Spleen (tissue), 11 donors: ENCODE results near the gene THOC2. TPM values are rescaled to one million over a fixed set of nuclear protein-coding genes. Genes with fewer than 3 reads are reported as not detected.
A peak's percentile ranks its signal among the peaks of the same experiment; 100 is the strongest.
"Not testable (repeated sequence)": the region's sequence is repeated elsewhere in the genome, so short reads cannot be mapped to it uniquely, and the experiment has no call there.

Experiments used
- DNase-seq: peaks from one replicate; pipeline ENCODE4 v3.0.0-alpha.2; 2020
- H3K27ac ChIP-seq, 8 donors: fragments of 200-600 bp; sonication (generic) in 7 of 8; 1 replicate in 4 of 8; 2 replicates in 4 of 8; pipeline versions ENCODE4 v1.5.0 to v1.8.0; 2016 to 2021; ENCODE audit warnings: inconsistent platforms in 4 of 8, mild to moderate bottlenecking in 4 of 8, moderate library complexity in 1 of 8
- H3K27me3 ChIP-seq, 7 donors: fragments of 200-600 bp; sonication (generic) in 6 of 7; replicated peaks in 1 of 7; 1 replicate in 4 of 7; 2 replicates in 3 of 7; pipeline versions ENCODE4 v1.5.0 to v1.8.0; 2016 to 2021; ENCODE audit warnings: inconsistent platforms in 3 of 7, mild to moderate bottlenecking in 1 of 7
- H3K36me3 ChIP-seq, 6 donors: fragments of 200-600 bp; sonication (generic) in 5 of 6; 1 replicate in 4 of 6; 2 replicates in 2 of 6; pipeline versions ENCODE4 v1.5.0 to v1.8.0; 2016 to 2021; ENCODE audit warnings: inconsistent platforms in 2 of 6
- H3K4me1 ChIP-seq, 6 donors: fragments of 200-600 bp; sonication (generic) in 5 of 6; 1 replicate in 3 of 6; 2 replicates in 3 of 6; pipeline versions ENCODE4 v1.5.0 to v1.8.0; 2016 to 2021; ENCODE audit warnings: inconsistent platforms in 3 of 6
- H3K4me3 ChIP-seq, 8 donors: fragments of 200-600 bp; sonication (generic) in 7 of 8; 1 replicate in 4 of 8; 2 replicates in 4 of 8; pipeline versions ENCODE4 v1.5.0 to v1.8.0; 2016 to 2021; ENCODE audit warnings: inconsistent platforms in 4 of 8, mild to moderate bottlenecking in 4 of 8, moderate library complexity in 2 of 8
- H3K9me3 ChIP-seq, 8 donors: fragments of 200-600 bp; sonication (generic) in 7 of 8; 1 replicate in 4 of 8; 2 replicates in 4 of 8; pipeline versions ENCODE4 v1.5.0 to v1.8.0; 2016 to 2021; ENCODE audit warnings: inconsistent platforms in 4 of 8
- POLR2A ChIP-seq, 3 donors: fragments of 450-650 bp; IDR thresholded peaks; one replicate each; pipeline ENCODE4 v1.5.1; 2017; ENCODE audit warnings: antibody characterized with exemption in 3 of 3, mild to moderate bottlenecking in 1 of 3
- POLR2AphosphoS5 ChIP-seq, 3 donors: sonication (generic); formaldehyde crosslinking; IDR thresholded peaks; one replicate each; pipeline ENCODE4 v1.5.1; 2017; ENCODE audit warnings: antibody characterized with exemption in 3 of 3
- WGBS, 5 donors: extraction: QIAGEN DNeasy Blood & Tissue Kit in 3 of 5; methylation state at CpG; one replicate each; pipeline versions ENCODE4 v1.1.5 to v1.1.7; 2013 to 2018; 5-methylcytosine and 5-hydroxymethylcytosine counted together
- intact Hi-C: fragments of 100-400 bp; cut with DNase I; formaldehyde crosslinking; loops from one replicate; pipeline ENCODE4 v1.15.0; 2023; ENCODE audit warnings: low total_unique reads
- polyA plus RNA-seq, 3 donors: library from polyadenylated mRNA; stranded (reverse); fragments of 200-250 nt; gene quantifications; one replicate each; pipeline ENCODE4 v1.2.1, GENCODE V29; 2013
- total RNA-seq, 7 donors: library from RNA; depleted of rRNA in 3 of 7; stranded (reverse); fragments of >200 nt in 3 of 7; fragmentation: NEBNext Ultra II Directional in 4 of 7; extraction: Animal tissue kit (Norgen Biotek cat#: 25700) in 4 of 7; gene quantifications; one replicate each; pipeline versions ENCODE4 v1.1.0 to v1.2.1, GENCODE V29; 2016 to 2021
- TF ChIP-seq, protein P1 (sequence below), 11 experiments: fragments of 200-600 bp in 7 of 11; fragments of 450-650 bp in 4 of 11; sonication (generic) in 4 of 11; IDR thresholded peaks in 8 of 11; conservative IDR thresholded peaks in 3 of 11; 1 replicate in 7 of 11; 2 replicates in 4 of 11; pipeline versions ENCODE4 v1.4.0 to v1.8.0; 2016 to 2021; ENCODE audit warnings: antibody characterized with exemption in 11 of 11, inconsistent platforms in 4 of 11, mild to moderate bottlenecking in 1 of 11
- donor health status: healthy with polysubstance abuse.
- donor health status: DM: no; HTN: no; CAD: no; lungs with moderate emphysema.
- donor health status: DM: no; HTN: no; CAD: no.
- donor health status: Bipolar disorder and iron deficiency.
- donor health status: healthy.
- donor health status: DM: no; HTN: no; CAD: no.
- donor health status: DM: yes; HTN: yes; CAD: no.

The THOC2 gene
- total and polyA plus RNA-seq, 10 donors, result 36.4 to 158 (median 77.8) TPM

GRCh38 chrX:123731987-123732669 lies 724 bp downstream of the THOC2 start:
- Histone ChIP-seq H3K9me3 (no peaks in the 10 kb centered on the region), H3K27ac (peak overlapping the region; percentile 68 to 86 (median 82)), H3K36me3 (peaks cover 0 to 6% (median 0%) of the 10 kb centered on the region in 6 donors), H3K4me3 (peak overlapping the region; percentile 58 to 90 (median 70)), H3K27me3 (no peaks in the 10 kb centered on the region), H3K4me1 (peaks cover 0 to 50% (median 37%) of the 10 kb centered on the region in 6 donors)
- intact Hi-C loops, result no loop called here
- DNase-seq, result peak; percentile 82
- TF ChIP-seq POLR2AphosphoS5 (IDR thresholded peaks at IDR 0.05), result no peak
- TF ChIP-seq, protein P1, sequence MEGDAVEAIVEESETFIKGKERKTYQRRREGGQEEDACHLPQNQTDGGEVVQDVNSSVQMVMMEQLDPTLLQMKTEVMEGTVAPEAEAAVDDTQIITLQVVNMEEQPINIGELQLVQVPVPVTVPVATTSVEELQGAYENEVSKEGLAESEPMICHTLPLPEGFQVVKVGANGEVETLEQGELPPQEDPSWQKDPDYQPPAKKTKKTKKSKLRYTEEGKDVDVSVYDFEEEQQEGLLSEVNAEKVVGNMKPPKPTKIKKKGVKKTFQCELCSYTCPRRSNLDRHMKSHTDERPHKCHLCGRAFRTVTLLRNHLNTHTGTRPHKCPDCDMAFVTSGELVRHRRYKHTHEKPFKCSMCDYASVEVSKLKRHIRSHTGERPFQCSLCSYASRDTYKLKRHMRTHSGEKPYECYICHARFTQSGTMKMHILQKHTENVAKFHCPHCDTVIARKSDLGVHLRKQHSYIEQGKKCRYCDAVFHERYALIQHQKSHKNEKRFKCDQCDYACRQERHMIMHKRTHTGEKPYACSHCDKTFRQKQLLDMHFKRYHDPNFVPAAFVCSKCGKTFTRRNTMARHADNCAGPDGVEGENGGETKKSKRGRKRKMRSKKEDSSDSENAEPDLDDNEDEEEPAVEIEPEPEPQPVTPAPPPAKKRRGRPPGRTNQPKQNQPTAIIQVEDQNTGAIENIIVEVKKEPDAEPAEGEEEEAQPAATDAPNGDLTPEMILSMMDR (IDR thresholded peaks at IDR 0.05 in 8 of 11, conservative IDR thresholded peaks at IDR 0.05 in 3 of 11), result no peak
- TF ChIP-seq POLR2A (IDR thresholded peaks at IDR 0.05), result no peak
- WGBS, 5 donors, result 0 to 44% (median 1%) methylated on average over 24 to 41 of the region's 41 CpGs

- H3K27me3 ChIP-seq, result no peaks in the 10 kb centered on the region
- H3K27ac ChIP-seq, result peak overlapping the region in 7 of 8 donors; percentile 79 to 86 (median 83)
- 5 to 41% (median 14%) methylated on average over 16 of the region's 16 CpGs for WGBS, 5 donors
- peak overlapping the region; percentile 58 to 90 (median 70) for H3K4me3 ChIP-seq
- no peaks in the 10 kb centered on the region for H3K9me3 ChIP-seq
- H3K4me1 ChIP-seq, result peaks cover 0 to 57% (median 39%) of the 10 kb centered on the region in 6 donors
- DNase-seq, result no peak
- TF ChIP-seq, protein P1 (IDR thresholded peaks at IDR 0.05 in 8 of 11, conservative IDR thresholded peaks at IDR 0.05 in 3 of 11), result no peak
- TF ChIP-seq POLR2A (IDR thresholded peaks at IDR 0.05) (no peak), POLR2AphosphoS5 (IDR thresholded peaks at IDR 0.05) (no peak)
- intact Hi-C loops, result no loop called here
- peaks cover 0 to 6% (median 0%) of the 10 kb centered on the region in 6 donors for H3K36me3 ChIP-seq
Measured at GRCh38 chrX:123731258-123731986, 1.4 kb downstream of the THOC2 start.

DNA sequence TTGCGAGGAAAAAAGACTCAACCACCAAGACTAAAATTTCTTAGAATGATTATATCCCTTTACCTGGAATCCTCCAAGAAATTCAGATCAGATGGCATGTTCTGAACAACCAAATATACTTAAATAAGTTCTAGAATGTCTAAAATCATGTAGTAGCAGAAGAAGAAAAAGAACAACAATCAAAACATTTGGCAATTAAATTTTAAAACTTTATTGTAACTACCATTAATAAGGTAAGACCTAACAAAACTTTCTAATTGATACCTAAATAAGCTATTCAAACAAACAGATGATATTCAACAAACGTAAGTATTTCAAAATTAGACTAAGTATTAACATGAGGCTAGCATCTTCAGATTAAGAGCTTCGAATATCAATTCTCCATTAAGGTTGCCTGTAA lies 4.3 kb downstream of the THOC2 start:
- no peak overlapping the region for H3K27ac ChIP-seq
- intact Hi-C loops, result no loop called here
- H3K4me3 ChIP-seq, result no peak overlapping the region
- TF ChIP-seq POLR2A (IDR thresholded peaks at IDR 0.05) (no peak), POLR2AphosphoS5 (IDR thresholded peaks at IDR 0.05) (no peak)
- TF ChIP-seq, protein P1 (IDR thresholded peaks at IDR 0.05 in 8 of 11, conservative IDR thresholded peaks at IDR 0.05 in 3 of 11), result no peak
- DNase-seq, result no peak
- H3K27me3 ChIP-seq, result no peaks in the 10 kb centered on the region
- WGBS, 5 donors, result 53 to 78% (median 54%) methylated on average over 3 of the region's 3 CpGs
- H3K4me1 ChIP-seq, result peaks cover 0 to 67% (median 39%) of the 10 kb centered on the region in 6 donors
- H3K36me3 ChIP-seq, result peaks cover 0 to 6% (median 0%) of the 10 kb centered on the region in 6 donors
- H3K9me3 ChIP-seq, result no peaks in the 10 kb centered on the region

- DNase-seq, result no peak
- intact Hi-C loops, result no loop called here
- TF ChIP-seq, protein P1 (IDR thresholded peaks at IDR 0.05 in 8 of 11, conservative IDR thresholded peaks at IDR 0.05 in 3 of 11), result no peak
- no peak for TF ChIP-seq POLR2A (IDR thresholded peaks at IDR 0.05)
- no peak for TF ChIP-seq POLR2AphosphoS5 (IDR thresholded peaks at IDR 0.05)
- Histone ChIP-seq H3K4me3 (no peak overlapping the region), H3K9me3 (no peaks in the 10 kb centered on the region), H3K27me3 (no peaks in the 10 kb centered on the region), H3K27ac (peak overlapping the region in 1 of 8 donors; percentile 16), H3K4me1 (peaks cover 0 to 67% (median 38%) of the 10 kb centered on the region in 6 donors), H3K36me3 (peaks cover 0 to 6% (median 0%) of the 10 kb centered on the region in 6 donors)
- WGBS, 5 donors, result 22 to 47% (median 30%) methylated on average over 3 of the region's 3 CpGs
Measured at GRCh38 chrX:123728016-123728415, 4.8 kb downstream of the THOC2 start.

DNA sequence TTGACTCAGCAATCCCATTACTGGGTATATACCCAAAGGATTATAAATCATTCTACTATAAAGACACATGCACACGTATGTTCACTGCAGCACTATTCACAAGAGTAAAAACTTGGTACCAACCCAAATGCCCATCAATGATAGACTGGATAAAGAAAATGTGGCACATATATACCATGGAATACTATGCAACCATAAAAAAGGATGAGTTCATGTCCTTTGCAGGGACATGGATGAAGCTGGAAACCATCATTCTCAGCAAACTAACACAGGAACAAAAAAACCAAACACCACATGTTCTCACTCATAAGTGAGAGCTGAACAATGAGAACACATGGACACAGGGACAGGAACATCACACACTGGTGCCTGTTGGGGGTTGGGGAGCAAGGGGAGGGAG lies 10.7 kb downstream of the THOC2 start:
- H3K36me3 ChIP-seq, H3K27ac ChIP-seq, H3K27me3 ChIP-seq, intact Hi-C loops, H3K9me3 ChIP-seq, H3K4me3 ChIP-seq, DNase-seq: not testable (repeated sequence)
- H3K4me1 ChIP-seq, result peaks cover 0 to 26% (median 1%) of the 10 kb centered on the region in 6 donors
- WGBS, 5 donors, result 83 to 100% (median 100%) methylated on average over 1 of the region's 1 CpG
